Middle frontal gyrus (tissue), 1 donor: ENCODE data around the gene QSER1.

Source experiments
- DNase-seq: peaks from one replicate; pipeline ENCODE4 v3.0.0-alpha.2; 2015; ENCODE audit warnings: low spot score; ENCODE audit errors: extremely low spot score

QSER1 gene

DNA sequence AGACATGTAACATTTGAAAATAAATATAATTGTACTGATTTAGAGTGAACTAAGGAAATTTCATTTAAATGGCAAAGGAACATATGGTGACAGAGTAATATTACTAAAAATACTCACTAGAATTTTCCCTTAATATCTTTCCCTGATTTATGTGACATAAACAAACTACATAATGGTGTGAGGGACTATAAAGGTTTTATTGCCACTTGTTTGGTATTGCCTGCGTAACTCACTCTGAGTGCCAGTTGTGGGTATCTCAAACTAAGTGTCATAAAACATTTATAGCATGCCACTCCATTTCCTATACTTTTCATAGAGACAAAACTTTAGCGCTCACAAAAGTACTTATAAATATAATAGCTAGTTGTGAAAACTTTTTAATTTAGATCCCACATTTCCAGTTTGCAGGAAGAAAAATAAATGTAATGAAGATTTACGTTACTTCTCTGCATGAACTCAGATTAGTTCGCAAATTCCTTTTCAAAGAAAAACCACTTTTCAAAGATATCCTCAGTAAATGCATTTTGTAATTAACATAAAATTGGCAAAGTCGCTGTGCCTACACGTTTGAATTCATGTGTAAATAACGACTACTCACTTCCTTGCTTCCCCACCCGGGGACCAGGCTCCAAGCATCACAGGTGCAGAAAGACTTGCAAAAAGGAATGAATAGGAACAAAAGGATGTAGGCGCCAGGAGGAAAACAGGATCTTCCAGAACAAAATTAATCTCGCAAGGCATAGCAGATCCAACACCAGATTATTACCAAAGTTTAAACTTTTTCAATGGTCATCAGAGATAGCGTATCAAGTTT lies 1.6 kb upstream of the QSER1 start:
- no peak for DNase-seq

- DNase-seq, result no peak
These were observed 805 bp upstream of the QSER1 start for GRCh38 chr11:32891657-32892354.

DNA sequence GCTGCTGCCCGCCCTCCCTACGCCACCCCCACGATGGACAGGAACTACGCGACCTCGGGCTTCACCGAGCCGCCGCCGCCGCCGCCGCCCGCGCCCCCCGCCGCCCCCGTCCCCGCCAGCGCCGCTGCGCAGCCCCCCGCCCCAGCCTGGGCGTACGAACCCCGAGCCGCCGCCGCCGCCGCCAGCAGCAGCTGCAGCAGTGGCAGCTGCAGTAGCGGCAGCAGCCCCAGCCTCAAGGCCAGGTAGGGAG lies 407 bp downstream of the QSER1 start:
- DNase-seq, result no peak

GRCh38 chr11:32893343-32894148 lies 935 bp downstream of the QSER1 start:
- no peak for DNase-seq

DNA sequence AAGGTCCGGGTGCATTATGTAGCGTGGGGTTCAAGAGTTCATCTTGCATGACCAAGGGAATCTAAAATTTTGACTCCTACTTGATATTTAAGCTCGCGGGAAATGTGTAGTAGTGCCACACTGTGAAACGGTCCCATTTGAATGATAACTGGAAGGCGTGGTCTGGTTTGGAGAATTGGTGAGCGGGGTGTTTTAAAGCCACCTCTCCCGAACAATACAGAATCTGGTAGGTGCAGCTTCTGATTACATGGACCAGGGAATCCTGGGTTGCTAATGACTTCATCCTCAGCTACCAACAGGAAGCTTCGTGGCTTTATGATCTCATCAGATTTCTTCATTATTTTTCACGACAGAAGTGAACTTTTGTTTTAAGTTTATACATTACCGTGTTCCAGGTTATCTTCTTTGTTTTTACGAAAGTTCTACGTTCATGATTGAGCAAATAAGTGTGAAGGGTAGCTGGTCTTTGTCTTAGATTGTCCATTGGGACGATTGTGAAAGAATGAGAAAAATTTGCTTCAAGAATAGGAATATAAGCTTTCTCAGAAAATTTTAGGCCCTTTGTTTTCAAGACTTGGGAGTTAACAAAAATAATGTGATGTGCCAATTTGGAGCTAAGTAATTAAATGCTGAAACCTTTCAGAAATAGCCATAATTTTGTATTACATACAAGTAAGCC lies 1.7 kb downstream of the QSER1 start:
- no peak for DNase-seq

GRCh38 chr11:32894921-32895320 lies 2.3 kb downstream of the QSER1 start:
- DNase-seq, result no peak

- DNase-seq, result no peak
These were observed 2.9 kb downstream of the QSER1 start for GRCh38 chr11:32895471-32895870.

GRCh38 chr11:32897103-32897502 lies 4.5 kb downstream of the QSER1 start:
- no peak for DNase-seq

DNA sequence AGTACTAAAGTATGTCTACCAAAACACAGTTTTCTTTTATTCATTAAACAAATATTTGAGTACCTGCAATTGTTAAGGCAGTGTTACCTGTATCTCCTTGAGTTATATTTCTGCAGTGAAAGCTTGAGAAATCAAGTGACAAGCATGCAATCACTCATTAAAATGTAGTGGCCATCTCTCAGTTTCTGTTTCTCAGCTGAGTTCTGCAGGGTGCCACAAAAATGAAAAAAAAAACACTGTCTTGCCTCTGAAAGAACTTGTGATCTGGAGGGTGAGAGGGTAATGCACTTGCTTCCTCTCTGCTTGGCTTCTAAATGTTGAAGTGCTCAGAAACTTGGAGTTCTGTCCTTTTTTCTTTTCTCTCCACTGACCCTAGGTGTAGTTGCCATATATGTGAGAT lies 6.8 kb downstream of the QSER1 start:
- no peak for DNase-seq

DNA sequence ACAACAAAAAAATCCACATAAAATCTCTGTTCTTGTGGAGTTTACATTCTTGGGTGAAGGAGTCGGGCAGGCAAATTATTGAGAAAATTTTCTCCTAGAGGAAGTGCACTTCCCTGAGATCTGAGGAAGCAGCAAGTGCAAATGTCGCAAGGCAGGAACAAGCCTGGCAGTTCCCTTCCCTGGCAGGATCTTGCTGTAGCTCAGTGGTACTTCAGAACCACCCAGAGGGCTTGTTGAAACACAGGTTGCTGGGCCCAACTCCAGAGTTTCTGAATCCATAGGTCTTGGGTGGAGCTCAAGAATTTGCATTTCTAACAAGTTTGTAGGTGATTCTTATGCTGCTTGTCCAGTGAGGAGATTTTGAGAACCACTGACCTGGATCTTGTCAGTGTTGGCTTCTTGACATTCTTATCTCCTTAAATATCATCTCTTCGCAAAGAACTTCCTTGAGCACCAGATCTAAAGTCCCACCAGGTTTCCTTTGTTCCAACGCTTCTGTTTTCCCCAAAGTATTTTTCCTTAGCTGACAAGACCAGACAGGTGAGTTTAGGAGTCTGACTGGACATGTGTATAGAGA lies 9.6 kb downstream of the QSER1 start:
- no peak for DNase-seq

GRCh38 chr11:32905028-32905667 lies 12.5 kb downstream of the QSER1 start:
- no peak for DNase-seq

- DNase-seq, result no peak
These were observed 16.0 kb downstream of the QSER1 start for GRCh38 chr11:32908619-32909018.

DNA sequence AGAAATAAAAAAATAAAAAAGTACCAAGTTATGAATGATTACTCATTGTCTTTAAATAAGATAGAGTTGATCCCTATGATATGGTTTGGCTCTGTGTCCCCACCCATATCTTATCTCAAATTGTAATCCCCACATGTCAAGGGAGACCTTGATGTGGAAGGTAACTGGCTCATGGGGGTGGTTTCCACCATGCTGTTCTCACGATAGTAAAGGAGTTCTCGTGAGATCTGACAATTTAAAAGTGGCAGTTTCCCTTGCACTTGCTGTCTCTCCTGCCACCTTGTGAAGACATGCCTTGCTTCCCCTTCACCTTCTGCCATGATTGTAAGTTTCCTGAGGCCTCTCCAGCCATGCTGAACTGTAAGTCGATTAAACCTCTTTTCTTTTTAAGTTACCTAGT lies 18.8 kb downstream of the QSER1 start:
- DNase-seq, result no peak

DNA sequence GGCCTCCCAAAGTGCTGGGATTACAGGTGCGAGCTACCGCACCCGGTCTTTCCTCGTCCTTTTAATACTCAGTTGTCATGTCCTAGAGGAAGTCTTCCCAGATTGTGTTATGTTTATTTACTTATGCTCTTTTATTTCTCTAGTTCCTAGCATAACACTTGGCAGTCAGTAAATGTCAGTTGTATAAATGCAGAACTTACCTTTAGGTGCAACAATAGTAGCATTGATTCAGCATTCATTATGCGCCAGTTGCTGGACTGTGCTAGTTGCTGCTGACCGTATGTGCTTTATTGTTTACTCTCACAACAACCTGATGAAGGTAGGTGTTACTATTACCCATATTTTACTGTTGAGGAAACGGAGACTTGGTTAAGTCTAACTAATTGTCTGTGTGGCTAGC lies 20.8 kb downstream of the QSER1 start:
- DNase-seq, result no peak

DNA sequence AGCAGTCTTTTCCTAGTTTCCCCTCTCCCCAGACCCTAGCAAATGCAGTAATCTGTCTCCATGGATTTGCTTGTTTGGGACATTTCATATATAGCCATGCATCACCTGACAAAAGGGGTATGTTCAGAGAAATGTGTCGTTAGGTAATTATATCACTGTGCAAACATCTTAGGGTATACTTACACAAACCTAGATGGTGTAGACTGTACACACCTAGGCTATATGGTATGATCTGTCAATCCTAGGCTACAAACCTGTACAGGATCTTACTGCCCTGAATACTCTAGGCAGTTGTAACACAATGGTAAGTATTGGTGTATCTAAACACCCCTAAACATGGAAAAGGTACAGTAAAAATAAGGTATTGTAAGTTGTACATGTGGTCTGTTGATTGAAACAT lies 23.8 kb downstream of the QSER1 start:
- no peak for DNase-seq

- DNase-seq, result no peak
These were observed 24.4 kb downstream of the QSER1 start for GRCh38 chr11:32916994-32917393.

- DNase-seq, result no peak
These were observed 25.8 kb downstream of the QSER1 start for GRCh38 chr11:32918427-32918826.

DNA sequence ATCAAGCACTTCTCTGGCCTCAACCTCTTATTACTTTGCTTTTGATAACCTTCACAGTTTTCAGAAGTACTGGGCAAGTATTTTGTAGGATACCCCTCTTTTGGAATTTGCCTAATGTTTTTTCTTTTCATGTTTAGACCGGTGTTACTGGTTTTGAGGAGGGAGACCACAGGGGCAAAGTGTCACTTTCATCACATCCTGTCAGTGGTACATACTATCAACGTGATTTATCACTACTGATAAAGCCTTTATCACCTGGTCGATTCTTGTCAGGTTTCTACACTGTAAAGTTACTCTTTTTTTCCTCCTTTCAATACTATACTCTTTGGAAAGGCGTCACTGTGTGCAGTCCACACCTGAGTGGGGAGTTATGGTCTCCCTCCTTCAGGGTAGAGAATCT lies 26.7 kb downstream of the QSER1 start:
- no peak for DNase-seq

DNA sequence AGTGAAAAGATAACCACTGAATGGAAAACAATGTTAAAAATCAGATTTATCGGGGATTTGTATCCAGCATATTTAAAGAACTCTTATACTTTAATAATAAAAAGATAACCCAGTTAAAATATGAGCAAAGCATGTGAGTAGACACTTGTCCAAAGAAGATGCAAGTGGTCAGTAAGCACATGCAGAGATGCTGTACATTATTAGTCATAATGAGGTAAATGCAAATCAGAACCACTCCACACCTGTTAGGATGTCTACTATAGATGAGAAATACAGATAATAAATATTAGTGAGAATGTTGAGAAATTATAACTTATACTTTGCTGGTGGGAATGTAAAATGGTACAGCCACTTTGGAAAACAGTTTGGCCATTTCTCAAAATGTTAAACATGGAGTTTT lies 28.0 kb downstream of the QSER1 start:
- no peak for DNase-seq

DNA sequence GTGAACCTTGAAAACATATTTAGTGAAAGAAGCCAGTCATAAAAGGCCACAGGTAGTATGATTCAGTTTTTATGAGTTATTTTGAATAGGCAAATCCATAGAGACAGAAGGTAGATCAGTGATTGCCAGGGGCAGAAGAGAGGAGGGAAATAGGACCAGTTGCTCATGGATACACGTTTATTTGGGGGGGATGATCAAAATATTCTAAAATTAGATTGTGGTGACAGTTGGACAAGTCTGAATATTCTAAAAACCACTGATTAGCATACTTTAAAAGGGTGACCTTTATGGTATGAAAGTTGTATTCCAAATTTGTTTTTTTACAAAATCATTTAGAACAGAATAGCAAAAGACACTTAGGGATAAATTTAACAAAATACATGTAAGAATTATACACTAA lies 28.6 kb downstream of the QSER1 start:
- DNase-seq, result no peak

DNA sequence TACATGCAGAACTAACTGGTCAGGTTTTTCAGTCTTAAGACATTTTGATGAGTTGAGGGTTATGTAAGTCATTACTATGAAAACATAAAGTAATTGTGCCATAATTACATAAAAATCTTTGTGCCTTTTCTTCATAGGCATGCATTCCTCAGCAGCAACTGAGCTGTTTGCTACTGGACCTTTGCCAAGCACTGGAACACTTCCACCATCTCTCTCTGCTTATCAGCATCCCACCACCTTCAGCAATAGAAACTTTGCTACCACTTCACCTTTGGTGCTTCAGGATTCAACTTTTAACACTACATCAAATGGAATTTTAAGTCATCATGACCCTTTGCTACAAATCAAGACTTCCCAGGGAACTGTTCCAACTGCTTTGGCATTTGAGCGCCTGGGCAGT lies 39.0 kb downstream of the QSER1 start:
- DNase-seq, result no peak
